H9 (cell line): ENCODE data around the gene ARMH3. TPM values are rescaled to one million over a fixed set of nuclear protein-coding genes. Genes with fewer than 3 reads are reported as not detected.

Experiments
- DNase-seq: peaks from one replicate; pipeline ENCODE4 v3.0.0-alpha.2; 2017
- H2AFZ ChIP-seq: one replicate; pipeline ENCODE4 v1.6.1; 2013; ENCODE audit warnings: mild to moderate bottlenecking, low read length, control low read depth, moderate library complexity
- H2AK5ac ChIP-seq: 2 replicates; pipeline ENCODE4 v1.6.1; 2013; ENCODE audit warnings: low read length, control low read depth, mixed read lengths; ENCODE audit not compliant: insufficient read length
- H2BK120ac ChIP-seq: one replicate; pipeline ENCODE4 v1.6.1; 2013; ENCODE audit warnings: low read depth, mild to moderate bottlenecking, low read length, control low read depth, inconsistent platforms; ENCODE audit not compliant: poor library complexity, severe bottlenecking
- H2BK12ac ChIP-seq: 2 replicates; pipeline ENCODE4 v1.6.1; 2013; ENCODE audit warnings: low read length, control low read depth, mixed read lengths, low read depth; ENCODE audit not compliant: insufficient read length
- H2BK15ac ChIP-seq: 2 replicates; pipeline ENCODE4 v1.6.1; 2013; ENCODE audit warnings: low read depth, low read length, control low read depth
- H2BK20ac ChIP-seq: one replicate; pipeline ENCODE4 v1.6.1; 2013; ENCODE audit warnings: low read depth, mild to moderate bottlenecking, low read length, control low read depth, inconsistent platforms; ENCODE audit not compliant: poor library complexity, severe bottlenecking
- H2BK5ac ChIP-seq: 2 replicates; pipeline ENCODE4 v1.6.1; 2013; ENCODE audit warnings: low read length, control low read depth, mixed read lengths; ENCODE audit not compliant: insufficient read length
- H3K14ac ChIP-seq: 2 replicates; pipeline ENCODE4 v1.6.1; 2013; ENCODE audit warnings: low read length, control low read depth; ENCODE audit not compliant: insufficient read depth
- H3K18ac ChIP-seq: 2 replicates; pipeline ENCODE4 v1.6.1; 2013; ENCODE audit warnings: low read depth, mild to moderate bottlenecking, mixed read lengths, low read length, control low read depth; ENCODE audit not compliant: insufficient read length
- H3K23ac ChIP-seq: 2 replicates; pipeline ENCODE4 v1.6.1; 2013; ENCODE audit warnings: low read length, control low read depth, mixed read lengths, low read depth; ENCODE audit not compliant: insufficient read length
- H3K23me2 ChIP-seq: 2 replicates; pipeline ENCODE4 v1.6.1; 2013; ENCODE audit warnings: low read depth, mild to moderate bottlenecking, mixed read lengths, low read length, control low read depth; ENCODE audit not compliant: insufficient read length, poor library complexity, severe bottlenecking
- H3K27ac ChIP-seq: 2 replicates; pipeline ENCODE4 v1.5.1; 2013; ENCODE audit warnings: low read length, control low read depth, mixed read lengths, low read depth; ENCODE audit not compliant: insufficient read length
- H3K27me3 ChIP-seq: 2 replicates; pipeline ENCODE4 v1.6.1; 2013; ENCODE audit warnings: low read length, control low read depth, inconsistent platforms; ENCODE audit not compliant: insufficient read depth
- H3K4ac ChIP-seq: 2 replicates; pipeline ENCODE4 v1.6.1; 2013; ENCODE audit warnings: low read depth, mild to moderate bottlenecking, control low read depth, inconsistent platforms, low read length, moderate library complexity
- H3K4me1 ChIP-seq: 2 replicates; pipeline ENCODE4 v1.6.1; 2013; ENCODE audit warnings: low read length, control low read depth, inconsistent platforms; ENCODE audit not compliant: insufficient read depth
- H3K4me2 ChIP-seq: 2 replicates; pipeline ENCODE4 v1.6.1; 2013; ENCODE audit warnings: low read length, control low read depth, mixed read lengths; ENCODE audit not compliant: insufficient read length, insufficient read depth
- H3K56ac ChIP-seq: 2 replicates; pipeline ENCODE4 v1.6.1; 2013; ENCODE audit warnings: low read depth, mild to moderate bottlenecking, mixed read lengths, low read length, control low read depth; ENCODE audit not compliant: insufficient read length
- H3K79me1 ChIP-seq: 2 replicates; pipeline ENCODE4 v1.6.1; 2013; ENCODE audit warnings: low read depth, mild to moderate bottlenecking, moderate library complexity, low read length, control low read depth, inconsistent platforms; ENCODE audit not compliant: insufficient read depth, poor library complexity, severe bottlenecking
- H3K79me2 ChIP-seq: 2 replicates; pipeline ENCODE4 v1.6.1; 2013; ENCODE audit warnings: low read length, control low read depth, inconsistent platforms; ENCODE audit not compliant: insufficient read depth
- H3K9ac ChIP-seq: 2 replicates; pipeline ENCODE4 v1.6.1; 2013; ENCODE audit warnings: low read length, control low read depth, mixed read lengths; ENCODE audit not compliant: insufficient read length; ENCODE audit errors: extremely low read depth
- H3K9me3 ChIP-seq: one replicate; pipeline ENCODE4 v1.6.1; 2013; ENCODE audit warnings: low read depth, low read length, inconsistent platforms; ENCODE audit not compliant: control insufficient read depth
- H3T11ph ChIP-seq: one replicate; pipeline ENCODE4 v1.6.1; 2013; ENCODE audit warnings: mild to moderate bottlenecking, low read length, control low read depth, inconsistent platforms
- H4K20me1 ChIP-seq: one replicate; pipeline ENCODE4 v1.6.1; 2013; ENCODE audit not compliant: control insufficient read depth, insufficient read length, insufficient read depth
- H4K5ac ChIP-seq: 2 replicates; pipeline ENCODE4 v1.6.1; 2013; ENCODE audit warnings: low read depth, mild to moderate bottlenecking, mixed read lengths, low read length, control low read depth; ENCODE audit not compliant: insufficient read length
- H4K8ac ChIP-seq: replicated peaks from 2 replicates; pipeline ENCODE4 v1.6.1; 2013; ENCODE audit warnings: low read length, control low read depth, mixed read lengths, low read depth; ENCODE audit not compliant: insufficient read length
- H4K91ac ChIP-seq: 2 replicates; pipeline ENCODE4 v1.6.1; 2013; ENCODE audit warnings: low read depth, mild to moderate bottlenecking, moderate library complexity, mixed read lengths, low read length, control low read depth; ENCODE audit not compliant: insufficient read length
- H3K27ac Mint-ChIP-seq, 3 experiments: 2 replicates in 2 of 3; 3 replicates in 1 of 3; pipeline ENCODE4 v1.8.0; 2020 to 2021; ENCODE audit warnings: mixed read lengths in 3 of 3, mild to moderate bottlenecking in 1 of 3, moderate library complexity in 1 of 3
- H3K27me3 Mint-ChIP-seq: 2 replicates; pipeline ENCODE4 v1.8.0; 2021; ENCODE audit warnings: low read depth, mild to moderate bottlenecking, moderate library complexity, mixed read lengths
- H3K36me3 Mint-ChIP-seq, 3 experiments: 2 replicates in 2 of 3; 3 replicates in 1 of 3; pipeline ENCODE4 v1.8.0; 2020 to 2021; ENCODE audit warnings: low read depth in 3 of 3, mixed read lengths in 3 of 3; ENCODE audit not compliant: insufficient read depth in 1 of 3
- H3K4me1 Mint-ChIP-seq, 2 experiments: 2 replicates each; pipeline ENCODE4 v1.8.0; 2020; ENCODE audit warnings: mixed read lengths in 2 of 2
- H3K4me3 Mint-ChIP-seq, 2 experiments: 2 replicates in 1 of 2; 3 replicates in 1 of 2; pipeline ENCODE4 v1.8.0; 2020 to 2021; ENCODE audit warnings: mild to moderate bottlenecking in 2 of 2, mixed read lengths in 2 of 2, moderate library complexity in 1 of 2
- H3K9me3 Mint-ChIP-seq, 2 experiments: 2 replicates in 1 of 2; 3 replicates in 1 of 2; pipeline ENCODE4 v1.8.0; 2020; ENCODE audit warnings: mild to moderate bottlenecking in 2 of 2, mixed read lengths in 2 of 2, moderate library complexity in 1 of 2
- WGBS: extraction: QIAGEN DNeasy Blood & Tissue Kit; methylation state at CpG from one replicate; pipeline ENCODE4 v1.1.7; 2013; ENCODE audit warnings: missing lambda C conversion rate, low lambda C conversion rate, mixed read lengths; ENCODE audit not compliant: insufficient read length; ENCODE audit errors: extremely low coverage; 5-methylcytosine and 5-hydroxymethylcytosine counted together
- total RNA-seq: library from RNA; stranded (reverse); gene quantifications from 2 replicates; pipeline ENCODE4 v1.2.1, GENCODE V29; 2021
- TF ChIP-seq, protein P1 (sequence below): fragments of 200-600 bp; sonication (generic); conservative IDR thresholded peaks from 3 replicates; pipeline ENCODE4 v1.8.0; 2021; ENCODE audit warnings: antibody characterized with exemption, mild to moderate bottlenecking

Gene ARMH3
- total RNA-seq, 1 experiment from 2014 or later, result 20.4 TPM

DNA sequence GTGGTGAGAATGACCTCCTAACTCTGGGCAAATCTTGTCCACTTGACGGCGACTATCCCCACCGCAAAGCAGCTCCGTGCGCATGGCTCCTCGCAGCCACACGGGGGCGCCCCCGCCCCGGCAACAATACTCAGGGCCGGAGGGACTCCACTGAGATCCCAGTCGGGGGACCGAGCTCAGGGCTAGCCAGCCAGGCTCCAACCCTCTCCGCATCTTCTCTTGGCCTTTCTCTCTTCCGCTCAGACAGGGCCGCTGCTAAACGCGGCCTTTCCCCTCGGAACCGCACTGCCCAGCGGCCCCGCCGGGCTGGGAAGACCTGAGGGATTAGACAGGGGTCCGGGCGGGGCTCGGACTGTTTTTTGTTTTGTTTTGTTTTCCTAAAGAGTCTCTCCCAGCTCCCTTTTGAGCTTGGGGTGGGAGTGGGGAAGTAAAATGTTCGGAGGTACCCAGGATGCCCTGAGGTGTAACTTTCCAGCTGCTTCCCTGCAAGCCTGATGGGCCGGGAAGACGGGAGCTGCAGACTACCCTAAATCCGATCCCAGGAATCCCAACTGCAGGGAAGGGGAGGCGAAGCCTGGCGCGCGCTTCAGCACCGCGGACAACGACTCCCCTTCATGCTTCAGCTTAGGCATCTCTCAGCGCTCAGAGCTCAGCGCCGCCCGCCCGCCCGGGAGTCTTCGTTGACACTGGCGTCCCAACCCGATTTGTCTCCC is 215.1 kb downstream of the ARMH3 start:
- Histone ChIP-seq H3T11ph (no peak overlapping the region), H3K27ac (no peak overlapping the region), H4K20me1 (peaks cover 2% of the 10 kb centered on the region), H3K4ac (no peak overlapping the region), H3K18ac (no peak overlapping the region), H4K91ac (no peak overlapping the region), H2BK20ac (no peak overlapping the region), H3K4me1 (peaks cover 6% of the 10 kb centered on the region; the same call in 1 of the 2 replicates), H2BK15ac (no peak overlapping the region), H2AK5ac (no peak overlapping the region), H4K5ac (no peak overlapping the region), H2BK5ac (no peak overlapping the region), H3K23ac (no peak overlapping the region), H3K4me2 (peak overlapping the region; percentile 77), H3K27me3 (peaks cover 15% of the 10 kb centered on the region; the same call in 1 of the 2 replicates), H3K56ac (no peak overlapping the region), H3K9me3 (no peaks in the 10 kb centered on the region), H3K9ac (no peak overlapping the region), H3K23me2 (peaks cover 13% of the 10 kb centered on the region), H3K14ac (no peak overlapping the region), H2BK12ac (no peak overlapping the region), H2AFZ (no peak overlapping the region), H3K79me1 (no peaks in the 10 kb centered on the region), H3K79me2 (no peaks in the 10 kb centered on the region), H2BK120ac (no peak overlapping the region), H4K8ac (no peak overlapping the region)
- H3K4me1 Mint-ChIP-seq, result peaks cover 29 to 42% of the 10 kb centered on the region in 2 experiments
- H3K4me3 Mint-ChIP-seq, result peak overlapping the region; percentile 81 to 92
- no peaks in the 10 kb centered on the region for H3K36me3 Mint-ChIP-seq
- H3K27me3 Mint-ChIP-seq, result peaks cover 37% of the 10 kb centered on the region
- no CpG with 5 or more reads among the region's 46 CpGs for WGBS
- peak; percentile 93 for DNase-seq
- TF ChIP-seq, protein P1, sequence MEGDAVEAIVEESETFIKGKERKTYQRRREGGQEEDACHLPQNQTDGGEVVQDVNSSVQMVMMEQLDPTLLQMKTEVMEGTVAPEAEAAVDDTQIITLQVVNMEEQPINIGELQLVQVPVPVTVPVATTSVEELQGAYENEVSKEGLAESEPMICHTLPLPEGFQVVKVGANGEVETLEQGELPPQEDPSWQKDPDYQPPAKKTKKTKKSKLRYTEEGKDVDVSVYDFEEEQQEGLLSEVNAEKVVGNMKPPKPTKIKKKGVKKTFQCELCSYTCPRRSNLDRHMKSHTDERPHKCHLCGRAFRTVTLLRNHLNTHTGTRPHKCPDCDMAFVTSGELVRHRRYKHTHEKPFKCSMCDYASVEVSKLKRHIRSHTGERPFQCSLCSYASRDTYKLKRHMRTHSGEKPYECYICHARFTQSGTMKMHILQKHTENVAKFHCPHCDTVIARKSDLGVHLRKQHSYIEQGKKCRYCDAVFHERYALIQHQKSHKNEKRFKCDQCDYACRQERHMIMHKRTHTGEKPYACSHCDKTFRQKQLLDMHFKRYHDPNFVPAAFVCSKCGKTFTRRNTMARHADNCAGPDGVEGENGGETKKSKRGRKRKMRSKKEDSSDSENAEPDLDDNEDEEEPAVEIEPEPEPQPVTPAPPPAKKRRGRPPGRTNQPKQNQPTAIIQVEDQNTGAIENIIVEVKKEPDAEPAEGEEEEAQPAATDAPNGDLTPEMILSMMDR, result peak; percentile 98
- 0 out of 7 replicates have a peak overlapping the region, but pooled peaks of 1 of the 3 experiments have one; percentile 44 for H3K27ac Mint-ChIP-seq
- no peaks in the 10 kb centered on the region for H3K9me3 Mint-ChIP-seq
